GM12891 (cell line): ENCODE results near the gene GTF2H3.

ENCODE experiments used
- DNase-seq: peaks from one replicate; pipeline ENCODE4 v3.0.0; 2011; ENCODE audit warnings: low spot score; ENCODE audit not compliant: insufficient read length
- FAIRE-seq: peaks from 2 replicates; lab custom pipeline; 2011; peaks lifted over from hg19 to GRCh38; lab: Jason Lieb, UNC
- PAX5 ChIP-seq: IDR thresholded peaks from 2 replicates; pipeline ENCODE4 v1.6.1; 2011; ENCODE audit warnings: low read length, moderate library complexity, mild to moderate bottlenecking; ENCODE audit not compliant: insufficient read depth, severe bottlenecking
- POLR2A ChIP-seq: IDR thresholded peaks from 2 replicates; pipeline ENCODE4 v1.6.1; 2011; ENCODE audit warnings: low read depth, low read length, control low read depth
- POLR2AphosphoS5 ChIP-seq: IDR thresholded peaks from 2 replicates; pipeline ENCODE4 v1.6.1; 2011; ENCODE audit warnings: low read depth, low read length, control low read depth
- POU2F2 ChIP-seq: IDR thresholded peaks from 2 replicates; pipeline ENCODE4 v1.6.1; 2011; ENCODE audit warnings: low read depth, mild to moderate bottlenecking, control low read depth, low read length, moderate library complexity
- SPI1 ChIP-seq: IDR thresholded peaks from 2 replicates; pipeline ENCODE4 v1.6.1; 2011; ENCODE audit warnings: low read depth, low read length, control low read depth
- TAF1 ChIP-seq: IDR thresholded peaks from 2 replicates; pipeline ENCODE4 v1.6.1; 2011; ENCODE audit warnings: low read depth, low read length, control low read depth

The GTF2H3 gene

DNA sequence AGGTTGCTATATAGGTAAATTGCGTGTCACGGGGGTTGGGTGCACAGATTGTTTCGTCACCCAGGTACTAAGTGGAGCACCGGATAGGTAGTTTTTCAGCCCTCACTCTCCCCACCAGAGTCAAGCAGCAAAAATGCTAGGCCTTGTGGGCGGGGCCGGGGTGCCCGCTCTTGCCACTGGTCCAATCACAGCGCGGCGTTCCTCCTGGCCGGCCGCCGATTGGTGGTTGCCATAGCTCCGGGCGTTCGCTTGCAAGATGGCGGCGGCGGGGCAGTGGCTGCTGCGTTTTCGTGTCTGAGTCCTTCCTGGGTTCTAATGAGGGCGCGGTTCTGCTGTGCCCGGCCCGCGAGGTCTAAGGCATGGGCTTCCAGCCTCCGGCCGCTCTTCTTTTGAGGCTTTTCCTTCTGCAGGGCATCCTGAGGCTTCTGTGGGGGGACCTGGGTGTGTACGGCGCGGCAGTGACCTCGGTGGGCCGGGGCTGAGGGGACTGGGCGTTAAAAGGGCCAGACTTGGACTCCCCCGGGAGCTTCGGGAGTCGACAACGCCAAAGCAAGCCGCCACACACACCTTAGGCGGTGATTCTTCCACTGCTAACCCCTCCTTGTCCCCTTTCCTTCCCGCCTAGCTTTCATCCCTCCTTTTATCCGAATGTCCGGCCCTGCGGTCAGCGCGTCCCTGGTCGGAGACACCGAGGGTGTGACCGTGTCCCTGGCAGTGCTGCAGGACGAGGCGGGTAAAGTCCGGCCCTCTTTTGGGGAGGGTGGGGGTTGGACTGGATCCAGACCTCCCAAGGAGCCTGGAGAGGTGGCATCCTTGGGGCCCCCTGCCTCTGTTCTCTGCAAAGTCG is 37.5 kb downstream of the GTF2H3 start, which contains the start of gene TCTN2:
Gene TCTN2, plus strand, starts transcription at position 232 of the 847 bp plus-strand sequence. Its CDS starts 128 bp downstream, at position 360.
- FAIRE-seq: peak; percentile 99
- DNase-seq: peak; percentile 98
- no peak for TF ChIP-seq TAF1

GRCh38 chr12:123671876-123672275 is 38.2 kb downstream of the GTF2H3 start:
- FAIRE-seq (no peak), DNase-seq (no peak)
- TF ChIP-seq POLR2AphosphoS5: no peak
- no peak for TF ChIP-seq PAX5
- TF ChIP-seq POLR2A: no peak

GRCh38 chr12:123675436-123675835 is 41.8 kb downstream of the GTF2H3 start:
- FAIRE-seq (no peak), DNase-seq (no peak)
- TF ChIP-seq TAF1: no peak
- no peak for TF ChIP-seq PAX5
- no peak for TF ChIP-seq POLR2AphosphoS5
- no peak for TF ChIP-seq POLR2A
- TF ChIP-seq SPI1: no peak

- FAIRE-seq (no peak), DNase-seq (no peak)
- TF ChIP-seq POLR2AphosphoS5 (no peak), PAX5 (no peak), SPI1 (no peak), POLR2A (no peak), POU2F2 (no peak)
Measured at GRCh38 chr12:123676616-123677320, 43.1 kb downstream of the GTF2H3 start.

- TF ChIP-seq POLR2AphosphoS5 (no peak), SPI1 (no peak), TAF1 (no peak), POLR2A (no peak), PAX5 (no peak), POU2F2 (no peak)
- DNase-seq (no peak), FAIRE-seq (no peak)
Measured at GRCh38 chr12:123678981-123679380, 45.4 kb downstream of the GTF2H3 start.

GRCh38 chr12:123681605-123682004 is 48.0 kb downstream of the GTF2H3 start:
- TF ChIP-seq SPI1: 0 out of 2 replicates have a peak, but pooled peaks have one; percentile 7
- no peak for TF ChIP-seq POU2F2
- DNase-seq: no peak
- peak; percentile 79 for FAIRE-seq

GRCh38 chr12:123683964-123684363 is 50.3 kb downstream of the GTF2H3 start:
- no peak for FAIRE-seq
- TF ChIP-seq PAX5 (no peak), POLR2A (no peak), TAF1 (no peak), SPI1 (no peak), POU2F2 (no peak), POLR2AphosphoS5 (no peak)
- DNase-seq: no peak

DNA sequence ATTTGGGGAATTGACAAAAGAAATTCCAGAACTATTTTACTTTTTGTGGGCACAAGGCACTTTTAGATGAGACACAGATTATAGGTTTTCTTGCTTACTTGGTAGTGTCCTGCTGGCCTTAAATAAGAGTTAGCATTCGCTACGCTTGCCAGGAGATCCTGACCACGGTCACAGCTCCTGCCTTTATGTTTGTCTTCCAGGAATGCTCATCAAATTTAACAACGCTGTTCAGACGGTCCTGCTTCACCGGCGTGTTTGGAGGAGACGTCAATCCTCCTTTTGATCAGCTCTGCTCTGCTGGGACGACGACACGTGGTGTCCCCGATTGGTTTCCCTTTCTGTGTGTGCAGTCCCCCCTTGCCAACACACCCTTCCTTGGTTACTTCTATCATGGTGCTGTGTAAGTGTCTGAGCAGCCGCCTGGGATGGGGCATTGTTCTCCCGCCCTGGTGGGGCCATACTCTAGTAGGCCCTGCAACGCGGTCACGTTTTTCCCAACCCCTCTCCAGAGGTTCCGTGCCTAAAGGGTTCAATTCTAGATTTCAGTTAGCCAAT is 53.1 kb downstream of the GTF2H3 start:
- no peak for TF ChIP-seq POLR2AphosphoS5
- TF ChIP-seq TAF1: no peak
- no peak for TF ChIP-seq SPI1
- no peak for TF ChIP-seq PAX5
- TF ChIP-seq POU2F2: no peak
- no peak for TF ChIP-seq POLR2A
- FAIRE-seq (no peak), DNase-seq (no peak)

DNA sequence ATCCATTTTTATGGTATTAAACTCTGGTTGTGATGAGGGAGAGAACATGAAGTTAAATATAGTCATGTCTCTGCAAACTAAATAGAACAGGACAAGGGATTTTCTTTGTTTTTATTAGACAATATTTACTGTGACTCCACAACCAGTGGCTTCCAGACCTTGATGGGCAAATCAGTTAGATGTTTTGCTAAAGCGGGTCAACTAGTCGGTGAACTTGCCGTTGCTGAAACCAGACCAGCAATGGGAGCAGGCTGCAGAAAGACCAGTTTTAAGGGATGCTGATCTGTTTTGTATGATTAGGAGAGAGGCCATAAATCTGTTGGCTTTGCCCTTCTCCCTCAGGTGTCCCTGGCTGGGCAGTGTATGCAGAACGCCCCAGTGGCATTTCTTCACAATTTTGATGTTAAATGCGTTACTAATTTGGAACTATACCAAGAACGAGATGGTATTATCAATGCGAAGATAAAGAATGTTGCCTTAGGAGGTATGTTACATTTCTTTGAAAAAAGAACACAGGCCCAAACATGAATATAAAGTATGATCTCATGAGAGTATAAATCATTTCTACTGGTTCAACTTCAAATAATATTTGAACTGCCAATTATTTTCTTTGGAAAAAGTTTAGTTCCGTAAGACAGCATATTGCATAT is 56.7 kb downstream of the GTF2H3 start:
- DNase-seq (no peak), FAIRE-seq (no peak)
- no peak for TF ChIP-seq POLR2A
- TF ChIP-seq SPI1: no peak
- TF ChIP-seq POLR2AphosphoS5: no peak
- no peak for TF ChIP-seq POU2F2
- TF ChIP-seq PAX5: no peak
- no peak for TF ChIP-seq TAF1

DNA sequence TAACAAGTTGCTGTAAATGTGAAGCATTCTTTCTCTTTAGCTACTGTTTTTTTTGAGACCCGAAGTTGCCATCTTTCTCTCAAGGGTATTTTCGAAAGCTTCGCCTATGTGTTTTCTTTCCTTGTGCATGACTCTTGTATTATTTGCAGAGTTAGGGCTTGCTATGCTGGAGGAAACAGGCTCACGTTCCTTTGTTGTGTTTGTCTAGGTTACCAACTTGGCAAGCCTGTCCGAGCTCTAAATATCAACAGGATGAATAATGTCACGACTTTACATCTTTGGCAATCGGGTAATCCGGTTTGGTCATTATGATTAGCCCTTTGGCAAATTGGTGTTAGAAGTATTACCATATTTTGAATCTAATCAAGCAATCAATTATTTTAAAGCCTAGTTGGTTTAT is 62.6 kb downstream of the GTF2H3 start:
- TF ChIP-seq PAX5: no peak
- no peak for TF ChIP-seq POLR2A
- TF ChIP-seq POU2F2: no peak
- TF ChIP-seq TAF1: no peak
- no peak for TF ChIP-seq POLR2AphosphoS5
- no peak for TF ChIP-seq SPI1
- FAIRE-seq: no peak
- DNase-seq: no peak

DNA sequence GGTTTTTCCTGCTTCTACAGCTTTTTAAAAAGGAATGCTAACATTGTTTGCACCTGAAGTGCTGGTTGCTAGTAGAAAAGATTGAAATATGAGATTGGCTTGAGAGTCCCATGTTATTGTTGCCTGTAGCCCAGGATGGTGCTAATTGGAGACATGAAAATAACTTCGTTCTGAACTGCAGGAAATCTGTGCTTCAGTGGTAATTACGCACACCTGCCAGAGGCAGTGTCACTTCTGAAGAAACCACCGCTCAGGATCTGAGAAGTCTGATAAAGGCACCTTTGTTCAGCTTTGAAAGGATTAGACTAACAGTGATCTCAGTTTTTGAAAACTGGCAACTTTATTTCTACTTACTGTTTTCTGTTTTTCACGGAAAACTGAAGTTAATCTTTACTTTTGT is 63.0 kb downstream of the GTF2H3 start:
- TF ChIP-seq TAF1 (no peak), PAX5 (no peak), POLR2A (no peak), SPI1 (no peak), POLR2AphosphoS5 (no peak), POU2F2 (no peak)
- DNase-seq (no peak), FAIRE-seq (no peak)
